ENCODE data around the gene STRBP.

Gene STRBP

GRCh38 chr9:123135430-123135829 lies 133.0 kb downstream of the STRBP start:
- no peak overlapping the region for H3K9ac ChIP-seq (ENCODE audit: low read depth, low read length)
- ATAC-seq (ENCODE audit: insufficient read depth, low read depth) (no peak), DNase-seq (no peak)
- no peaks in the 10 kb centered on the region for H4K20me1 ChIP-seq (ENCODE audit: insufficient read depth, low read length)
- H3K79me2 ChIP-seq (ENCODE audit: insufficient read depth, low read length), result no peaks in the 10 kb centered on the region
- H3K9me3 ChIP-seq (ENCODE audit: insufficient read depth, low read length, severe bottlenecking), result no peaks in the 10 kb centered on the region
- peaks cover 42% of the 10 kb centered on the region for H3K36me3 ChIP-seq (ENCODE audit: insufficient read depth, low read length)
- H3K4me2 ChIP-seq (ENCODE audit: insufficient read depth, low read length), result no peak overlapping the region
- no peak overlapping the region for H2AFZ ChIP-seq (ENCODE audit: low read depth, low read length)
- no peak overlapping the region for H3K27ac ChIP-seq (ENCODE audit: low read length)
- no peak for TF ChIP-seq EZH2 (IDR thresholded peaks at IDR 0.05; ENCODE audit: borderline replicate concordance, low read depth, low read length, severe bottlenecking)
- TF ChIP-seq, protein P1, sequence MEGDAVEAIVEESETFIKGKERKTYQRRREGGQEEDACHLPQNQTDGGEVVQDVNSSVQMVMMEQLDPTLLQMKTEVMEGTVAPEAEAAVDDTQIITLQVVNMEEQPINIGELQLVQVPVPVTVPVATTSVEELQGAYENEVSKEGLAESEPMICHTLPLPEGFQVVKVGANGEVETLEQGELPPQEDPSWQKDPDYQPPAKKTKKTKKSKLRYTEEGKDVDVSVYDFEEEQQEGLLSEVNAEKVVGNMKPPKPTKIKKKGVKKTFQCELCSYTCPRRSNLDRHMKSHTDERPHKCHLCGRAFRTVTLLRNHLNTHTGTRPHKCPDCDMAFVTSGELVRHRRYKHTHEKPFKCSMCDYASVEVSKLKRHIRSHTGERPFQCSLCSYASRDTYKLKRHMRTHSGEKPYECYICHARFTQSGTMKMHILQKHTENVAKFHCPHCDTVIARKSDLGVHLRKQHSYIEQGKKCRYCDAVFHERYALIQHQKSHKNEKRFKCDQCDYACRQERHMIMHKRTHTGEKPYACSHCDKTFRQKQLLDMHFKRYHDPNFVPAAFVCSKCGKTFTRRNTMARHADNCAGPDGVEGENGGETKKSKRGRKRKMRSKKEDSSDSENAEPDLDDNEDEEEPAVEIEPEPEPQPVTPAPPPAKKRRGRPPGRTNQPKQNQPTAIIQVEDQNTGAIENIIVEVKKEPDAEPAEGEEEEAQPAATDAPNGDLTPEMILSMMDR (IDR thresholded peaks at IDR 0.05; ENCODE audit: borderline replicate concordance, extremely low read depth, low read length, poor library complexity, severe bottlenecking), result no peak
- no peaks in the 10 kb centered on the region for H3K27me3 ChIP-seq (ENCODE audit: insufficient read depth, low read length, poor library complexity)
- H3K4me3 ChIP-seq (ENCODE audit: low read depth in 1 of 2, low read length in 2 of 2), result no peak overlapping the region
- H3K4me1 ChIP-seq (ENCODE audit: insufficient read depth, low read length), result no peaks in the 10 kb centered on the region

GRCh38 chr9:123132696-123133095 lies 135.7 kb downstream of the STRBP start:
- Histone ChIP-seq H3K27ac (ENCODE audit: low read length) (no peak overlapping the region), H3K79me2 (ENCODE audit: insufficient read depth, low read length) (no peaks in the 10 kb centered on the region), H3K4me1 (ENCODE audit: insufficient read depth, low read length) (no peaks in the 10 kb centered on the region), H3K4me2 (ENCODE audit: insufficient read depth, low read length) (no peak overlapping the region), H4K20me1 (ENCODE audit: insufficient read depth, low read length) (no peaks in the 10 kb centered on the region), H3K9ac (ENCODE audit: low read depth, low read length) (no peak overlapping the region), H3K27me3 (ENCODE audit: insufficient read depth, low read length, poor library complexity) (no peaks in the 10 kb centered on the region), H3K4me3 (ENCODE audit: low read depth in 1 of 2, low read length in 2 of 2) (no peak overlapping the region), H3K9me3 (ENCODE audit: insufficient read depth, low read length, severe bottlenecking) (no peaks in the 10 kb centered on the region), H3K36me3 (ENCODE audit: insufficient read depth, low read length) (peaks cover 45% of the 10 kb centered on the region), H2AFZ (ENCODE audit: low read depth, low read length) (no peak overlapping the region)
- TF ChIP-seq, protein P1 (IDR thresholded peaks at IDR 0.05; ENCODE audit: borderline replicate concordance, extremely low read depth, low read length, poor library complexity, severe bottlenecking), result no peak
- TF ChIP-seq EZH2 (IDR thresholded peaks at IDR 0.05; ENCODE audit: borderline replicate concordance, low read depth, low read length, severe bottlenecking), result no peak
- DNase-seq, result no peak
- ATAC-seq (ENCODE audit: insufficient read depth, low read depth), result no peak

DNA sequence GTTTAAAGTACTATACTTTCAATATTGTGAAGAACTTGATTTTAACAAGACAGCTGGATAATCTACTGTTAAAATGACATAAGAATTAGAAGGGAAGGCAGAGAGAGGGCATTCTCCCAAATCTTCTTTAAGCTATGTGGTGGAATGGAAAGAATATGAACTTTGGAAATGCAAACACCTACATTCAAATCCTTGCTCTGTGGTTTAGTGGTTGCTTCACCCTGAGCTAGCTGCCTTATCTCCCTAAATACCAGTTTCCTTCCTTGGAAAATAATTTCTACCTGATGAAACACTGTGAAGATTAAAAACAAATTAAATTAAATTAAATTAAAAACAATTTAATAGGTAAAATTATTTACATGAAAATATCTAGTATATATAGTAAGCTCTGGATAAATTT lies 136.4 kb downstream of the STRBP start:
- Histone ChIP-seq H3K79me2 (ENCODE audit: insufficient read depth, low read length) (no peaks in the 10 kb centered on the region), H3K9ac (ENCODE audit: low read depth, low read length) (no peak overlapping the region), H2AFZ (ENCODE audit: low read depth, low read length) (no peak overlapping the region), H4K20me1 (ENCODE audit: insufficient read depth, low read length) (no peaks in the 10 kb centered on the region), H3K36me3 (ENCODE audit: insufficient read depth, low read length) (peaks cover 52% of the 10 kb centered on the region), H3K27me3 (ENCODE audit: insufficient read depth, low read length, poor library complexity) (no peaks in the 10 kb centered on the region), H3K27ac (ENCODE audit: low read length) (no peak overlapping the region), H3K4me2 (ENCODE audit: insufficient read depth, low read length) (no peak overlapping the region), H3K4me3 (ENCODE audit: low read depth in 1 of 2, low read length in 2 of 2) (no peak overlapping the region), H3K9me3 (ENCODE audit: insufficient read depth, low read length, severe bottlenecking) (no peaks in the 10 kb centered on the region), H3K4me1 (ENCODE audit: insufficient read depth, low read length) (no peaks in the 10 kb centered on the region)
- ATAC-seq (ENCODE audit: insufficient read depth, low read depth) (no peak), DNase-seq (no peak)
- no peak for TF ChIP-seq EZH2 (IDR thresholded peaks at IDR 0.05; ENCODE audit: borderline replicate concordance, low read depth, low read length, severe bottlenecking)
- TF ChIP-seq, protein P1 (IDR thresholded peaks at IDR 0.05; ENCODE audit: borderline replicate concordance, extremely low read depth, low read length, poor library complexity, severe bottlenecking), result no peak

DNA sequence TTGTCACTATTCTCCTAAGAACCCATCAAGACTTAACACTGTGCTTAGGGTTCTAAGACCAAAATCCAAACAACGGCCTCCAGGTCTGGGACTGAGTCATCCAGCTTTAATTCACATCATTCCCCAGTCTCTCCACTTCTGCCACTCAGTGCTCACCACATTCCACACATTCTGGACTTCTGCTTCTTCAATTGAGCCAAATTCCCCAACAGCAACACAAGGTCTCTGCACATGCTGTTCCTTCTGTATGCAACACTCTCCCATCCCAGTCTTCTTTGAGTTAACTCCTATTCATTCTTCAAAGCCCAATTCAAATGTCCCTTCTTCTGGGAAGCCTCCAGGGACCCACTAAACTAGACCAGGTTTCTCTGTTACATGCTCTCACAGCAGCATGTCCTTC lies 137.1 kb downstream of the STRBP start:
- Histone ChIP-seq H3K27ac (ENCODE audit: low read length) (no peak overlapping the region), H3K4me3 (ENCODE audit: low read depth in 1 of 2, low read length in 2 of 2) (no peak overlapping the region), H3K4me2 (ENCODE audit: insufficient read depth, low read length) (no peak overlapping the region), H3K79me2 (ENCODE audit: insufficient read depth, low read length) (no peaks in the 10 kb centered on the region), H3K9ac (ENCODE audit: low read depth, low read length) (no peak overlapping the region), H2AFZ (ENCODE audit: low read depth, low read length) (no peak overlapping the region), H3K4me1 (ENCODE audit: insufficient read depth, low read length) (no peaks in the 10 kb centered on the region), H3K27me3 (ENCODE audit: insufficient read depth, low read length, poor library complexity) (no peaks in the 10 kb centered on the region), H3K9me3 (ENCODE audit: insufficient read depth, low read length, severe bottlenecking) (no peaks in the 10 kb centered on the region), H4K20me1 (ENCODE audit: insufficient read depth, low read length) (no peaks in the 10 kb centered on the region), H3K36me3 (ENCODE audit: insufficient read depth, low read length) (peaks cover 56% of the 10 kb centered on the region)
- DNase-seq, result no peak
- TF ChIP-seq, protein P1 (IDR thresholded peaks at IDR 0.05; ENCODE audit: borderline replicate concordance, extremely low read depth, low read length, poor library complexity, severe bottlenecking), result no peak
- ATAC-seq (ENCODE audit: insufficient read depth, low read depth), result no peak
